Endodermal cell (in vitro differentiated cells): ENCODE measurements around the gene SRP14. TPM values are rescaled to one million over a fixed set of nuclear protein-coding genes. Genes with fewer than 3 reads are reported as not detected.

Experiments
- DNase-seq: peaks from one replicate; pipeline ENCODE4 v3.0.0-alpha.2; 2017
- H3K27ac ChIP-seq: 2 replicates; pipeline ENCODE4 v1.5.1; 2013; ENCODE audit warnings: mild to moderate bottlenecking, low read depth, low read length, moderate library complexity
- H3K27me3 ChIP-seq: 2 replicates; pipeline ENCODE4 v1.6.1; 2013; ENCODE audit warnings: mild to moderate bottlenecking, low read length, moderate library complexity; ENCODE audit not compliant: insufficient read depth, control insufficient read depth, poor library complexity, severe bottlenecking
- H3K36me3 ChIP-seq: 2 replicates; pipeline ENCODE4 v1.7.0; 2013; ENCODE audit warnings: mild to moderate bottlenecking, low read length, moderate library complexity; ENCODE audit not compliant: control insufficient read depth, insufficient read depth
- H3K4me1 ChIP-seq: one replicate; pipeline ENCODE4 v1.7.0; 2013; ENCODE audit warnings: low read length; ENCODE audit not compliant: control insufficient read depth, insufficient read depth
- H3K4me3 ChIP-seq: 2 replicates; pipeline ENCODE4 v1.5.1; 2013; ENCODE audit warnings: mild to moderate bottlenecking, low read length, moderate library complexity
- H3K9ac ChIP-seq: 2 replicates; pipeline ENCODE4 v1.6.1; 2013; ENCODE audit warnings: mild to moderate bottlenecking, low read length, moderate library complexity; ENCODE audit not compliant: poor library complexity, severe bottlenecking; ENCODE audit errors: extremely low read depth
- H3K9me3 ChIP-seq: 2 replicates; pipeline ENCODE4 v1.6.1; 2013; ENCODE audit warnings: mild to moderate bottlenecking, low read length, moderate library complexity; ENCODE audit not compliant: control insufficient read depth
- H3K27ac Mint-ChIP-seq: 2 replicates; pipeline ENCODE4 v1.8.0; 2020; ENCODE audit warnings: mixed read lengths
- H3K27me3 Mint-ChIP-seq: 2 replicates; pipeline ENCODE4 v1.8.0; 2021; ENCODE audit warnings: mild to moderate bottlenecking, mixed read lengths; ENCODE audit not compliant: insufficient read depth
- H3K36me3 Mint-ChIP-seq: 2 replicates; pipeline ENCODE4 v1.8.0; 2020; ENCODE audit warnings: low read depth, mixed read lengths
- H3K4me1 Mint-ChIP-seq: 2 replicates; pipeline ENCODE4 v1.8.0; 2020; ENCODE audit warnings: mixed read lengths
- H3K4me3 Mint-ChIP-seq: 2 replicates; pipeline ENCODE4 v1.8.0; 2020; ENCODE audit warnings: mild to moderate bottlenecking, moderate library complexity, mixed read lengths
- H3K9me3 Mint-ChIP-seq: 2 replicates; pipeline ENCODE4 v1.8.0; 2020; ENCODE audit warnings: mild to moderate bottlenecking, mixed read lengths
- WGBS, 2 experiments: methylation state at CpG; one replicate each; pipeline versions ENCODE4 v1.1.5 to v1.1.7; 2013; ENCODE audit warnings: missing lambda C conversion rate in 2 of 2, mixed read lengths in 1 of 2; ENCODE audit not compliant: insufficient coverage in 1 of 2, insufficient read length in 1 of 2; 5-methylcytosine and 5-hydroxymethylcytosine counted together
- total RNA-seq, 2 donors: library from RNA; stranded (reverse); fragmentation: NEBNext Ultra II Directional in 1 of 2; extraction: Animal tissue kit (Norgen Biotek cat#: 25700) in 1 of 2; gene quantifications; 2 replicates in 1 of 2; 3 replicates in 1 of 2; pipeline ENCODE4 v1.2.1, GENCODE V29; 2021
- TF ChIP-seq, protein P1 (sequence below): fragments of 200-600 bp; sonication (generic); conservative IDR thresholded peaks from 2 replicates; pipeline ENCODE4 v1.5.0; 2021; ENCODE audit warnings: antibody characterized with exemption, mild to moderate bottlenecking

Gene SRP14
- total RNA-seq, 2 donors from 2014 or later = 237 to 293 TPM

GRCh38 chr15:40054855-40055575 is 16.0 kb upstream of the SRP14 start:
- TF ChIP-seq, protein P1, sequence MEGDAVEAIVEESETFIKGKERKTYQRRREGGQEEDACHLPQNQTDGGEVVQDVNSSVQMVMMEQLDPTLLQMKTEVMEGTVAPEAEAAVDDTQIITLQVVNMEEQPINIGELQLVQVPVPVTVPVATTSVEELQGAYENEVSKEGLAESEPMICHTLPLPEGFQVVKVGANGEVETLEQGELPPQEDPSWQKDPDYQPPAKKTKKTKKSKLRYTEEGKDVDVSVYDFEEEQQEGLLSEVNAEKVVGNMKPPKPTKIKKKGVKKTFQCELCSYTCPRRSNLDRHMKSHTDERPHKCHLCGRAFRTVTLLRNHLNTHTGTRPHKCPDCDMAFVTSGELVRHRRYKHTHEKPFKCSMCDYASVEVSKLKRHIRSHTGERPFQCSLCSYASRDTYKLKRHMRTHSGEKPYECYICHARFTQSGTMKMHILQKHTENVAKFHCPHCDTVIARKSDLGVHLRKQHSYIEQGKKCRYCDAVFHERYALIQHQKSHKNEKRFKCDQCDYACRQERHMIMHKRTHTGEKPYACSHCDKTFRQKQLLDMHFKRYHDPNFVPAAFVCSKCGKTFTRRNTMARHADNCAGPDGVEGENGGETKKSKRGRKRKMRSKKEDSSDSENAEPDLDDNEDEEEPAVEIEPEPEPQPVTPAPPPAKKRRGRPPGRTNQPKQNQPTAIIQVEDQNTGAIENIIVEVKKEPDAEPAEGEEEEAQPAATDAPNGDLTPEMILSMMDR = no peak
- H3K4me3 ChIP-seq = no peak overlapping the region
- H3K4me1 ChIP-seq = no peaks in the 10 kb centered on the region
- H3K4me3 Mint-ChIP-seq = no peak overlapping the region
- no peaks in the 10 kb centered on the region for H3K36me3 Mint-ChIP-seq
- no peak overlapping the region for H3K9ac ChIP-seq
- DNase-seq = peak; percentile 48
- no peaks in the 10 kb centered on the region for H3K27me3 Mint-ChIP-seq
- 92% methylated on average over 5 to 6 of the region's 6 CpGs for WGBS, 2 experiments
- H3K27me3 ChIP-seq = no peaks in the 10 kb centered on the region
- no peaks in the 10 kb centered on the region for H3K36me3 ChIP-seq
- peak overlapping the region; percentile 18 for H3K27ac Mint-ChIP-seq
- H3K9me3 ChIP-seq = no peaks in the 10 kb centered on the region
- peaks cover 16% of the 10 kb centered on the region for H3K4me1 Mint-ChIP-seq
- H3K9me3 Mint-ChIP-seq = no peaks in the 10 kb centered on the region
- no peak overlapping the region for H3K27ac ChIP-seq

GRCh38 chr15:40054605-40054854 is 15.5 kb upstream of the SRP14 start:
- no peaks in the 10 kb centered on the region for H3K36me3 Mint-ChIP-seq
- H3K9ac ChIP-seq = no peak overlapping the region
- DNase-seq = no peak
- H3K9me3 ChIP-seq = no peaks in the 10 kb centered on the region
- H3K4me1 ChIP-seq = no peaks in the 10 kb centered on the region
- peaks cover 16% of the 10 kb centered on the region for H3K4me1 Mint-ChIP-seq
- 91 to 100% methylated on average over 1 to 3 of the region's 3 CpGs for WGBS, 2 experiments
- no peak overlapping the region for H3K4me3 ChIP-seq
- H3K27ac ChIP-seq = no peak overlapping the region
- H3K27me3 Mint-ChIP-seq = no peaks in the 10 kb centered on the region
- H3K27me3 ChIP-seq = no peaks in the 10 kb centered on the region
- no peak overlapping the region for H3K4me3 Mint-ChIP-seq
- no peak overlapping the region for H3K27ac Mint-ChIP-seq
- no peaks in the 10 kb centered on the region for H3K36me3 ChIP-seq
- TF ChIP-seq, protein P1 = no peak
- no peaks in the 10 kb centered on the region for H3K9me3 Mint-ChIP-seq

- Histone ChIP-seq H3K9ac (no peak overlapping the region), H3K4me3 (no peak overlapping the region), H3K27me3 (no peaks in the 10 kb centered on the region), H3K36me3 (no peaks in the 10 kb centered on the region), H3K9me3 (no peaks in the 10 kb centered on the region), H3K4me1 (no peaks in the 10 kb centered on the region), H3K27ac (no peak overlapping the region)
- Mint-ChIP-seq H3K27me3 (no peaks in the 10 kb centered on the region), H3K9me3 (no peaks in the 10 kb centered on the region), H3K36me3 (no peaks in the 10 kb centered on the region), H3K4me1 (peaks cover 16% of the 10 kb centered on the region), H3K27ac (no peak overlapping the region), H3K4me3 (no peak overlapping the region)
- 93 to 94% methylated on average over 10 to 14 of the region's 14 CpGs for WGBS, 2 experiments
- TF ChIP-seq, protein P1 = no peak
- no peak for DNase-seq
Measured at GRCh38 chr15:40053831-40054604, 15.0 kb upstream of the SRP14 start.
